ENCODE results near the gene PIK3AP1. TPM values are rescaled to one million over a fixed set of nuclear protein-coding genes. Genes with fewer than 3 reads are reported as not detected.

Gene PIK3AP1
- total RNA-seq, 1 experiment from 2014 or later = 4.3 TPM

DNA sequence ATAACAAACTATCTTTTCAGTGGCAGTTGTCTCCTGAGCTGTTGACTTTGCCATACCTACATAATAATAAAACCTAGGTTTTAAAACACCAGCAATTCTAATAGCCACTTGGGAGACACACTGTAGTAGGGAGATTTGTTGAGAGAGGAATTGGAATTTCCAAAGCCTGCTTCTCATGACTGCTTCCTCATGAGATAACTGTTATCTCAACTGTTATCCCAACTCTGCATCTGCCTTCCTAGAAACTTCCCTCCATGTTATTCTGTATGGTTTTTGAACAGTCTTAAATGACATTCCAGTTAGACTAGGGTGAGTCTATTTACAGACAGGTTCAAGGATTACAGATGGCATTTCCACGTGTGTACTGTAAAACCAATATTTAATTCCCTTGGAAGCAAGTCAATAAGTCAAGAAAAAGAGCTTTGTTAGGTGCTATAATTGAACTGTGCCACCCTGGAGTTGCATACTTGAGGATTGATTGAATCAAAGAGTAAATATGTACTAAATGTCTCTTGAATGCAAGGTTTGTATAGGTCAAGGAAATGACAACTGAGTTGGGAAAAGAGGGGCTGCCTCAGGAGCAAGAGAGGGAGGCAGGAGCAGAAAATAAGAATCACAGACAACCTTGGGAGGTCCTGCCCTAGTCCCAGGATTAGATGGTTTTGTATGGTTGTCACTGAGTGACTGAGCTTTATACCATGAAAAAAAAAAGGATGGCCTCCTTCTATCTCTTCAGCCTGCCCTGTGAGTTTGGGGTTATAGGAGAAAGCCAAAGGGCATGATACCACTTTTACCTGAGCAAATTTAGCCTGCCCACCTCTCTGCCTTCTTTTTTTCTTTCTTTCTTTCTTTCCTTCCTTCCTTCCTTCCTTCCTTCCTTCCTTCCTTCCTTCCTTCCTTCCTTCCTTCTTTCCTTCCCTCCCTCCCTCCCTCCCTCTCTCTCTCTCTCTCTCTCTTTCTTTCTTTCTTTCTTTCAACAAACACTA is 123.6 kb downstream of the PIK3AP1 start:
- ChIA-PET CTCF (interaction anchor here (1.8 kb wide), 1 partner anchor 44 kb away, joined by 5 read pairs; no protein-coding TSS in a partner anchor), POLR2A (no interaction called here)
- DNase-seq (ENCODE audit: low spot score) (no peak), ATAC-seq (no peak)
- no peaks in the 10 kb centered on the region for H3K27me3 Mint-ChIP-seq (ENCODE audit: low read depth)
- H3K4me1 Mint-ChIP-seq = peaks cover 6% of the 10 kb centered on the region
- no peak for TF ChIP-seq FOXP1 (CRISPR knock-in tag; IDR thresholded peaks at IDR 0.05; ENCODE audit: borderline replicate concordance)
- no peak for TF ChIP-seq ZNF317 (CRISPR knock-in tag; IDR thresholded peaks at IDR 0.05; ENCODE audit: borderline replicate concordance, low read depth)
- no peak for TF ChIP-seq SP1 (CRISPR knock-in tag; conservative IDR thresholded peaks at IDR 0.05)
- no peak for TF ChIP-seq NR2C2 (CRISPR knock-in tag; IDR thresholded peaks at IDR 0.05)
- TF ChIP-seq, protein P1, sequence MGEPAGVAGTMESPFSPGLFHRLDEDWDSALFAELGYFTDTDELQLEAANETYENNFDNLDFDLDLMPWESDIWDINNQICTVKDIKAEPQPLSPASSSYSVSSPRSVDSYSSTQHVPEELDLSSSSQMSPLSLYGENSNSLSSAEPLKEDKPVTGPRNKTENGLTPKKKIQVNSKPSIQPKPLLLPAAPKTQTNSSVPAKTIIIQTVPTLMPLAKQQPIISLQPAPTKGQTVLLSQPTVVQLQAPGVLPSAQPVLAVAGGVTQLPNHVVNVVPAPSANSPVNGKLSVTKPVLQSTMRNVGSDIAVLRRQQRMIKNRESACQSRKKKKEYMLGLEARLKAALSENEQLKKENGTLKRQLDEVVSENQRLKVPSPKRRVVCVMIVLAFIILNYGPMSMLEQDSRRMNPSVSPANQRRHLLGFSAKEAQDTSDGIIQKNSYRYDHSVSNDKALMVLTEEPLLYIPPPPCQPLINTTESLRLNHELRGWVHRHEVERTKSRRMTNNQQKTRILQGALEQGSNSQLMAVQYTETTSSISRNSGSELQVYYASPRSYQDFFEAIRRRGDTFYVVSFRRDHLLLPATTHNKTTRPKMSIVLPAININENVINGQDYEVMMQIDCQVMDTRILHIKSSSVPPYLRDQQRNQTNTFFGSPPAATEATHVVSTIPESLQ (CRISPR knock-in tag; IDR thresholded peaks at IDR 0.05) = no peak
- no peak for TF ChIP-seq SOX15 (CRISPR knock-in tag; IDR thresholded peaks at IDR 0.05)
- TF ChIP-seq, protein P2, sequence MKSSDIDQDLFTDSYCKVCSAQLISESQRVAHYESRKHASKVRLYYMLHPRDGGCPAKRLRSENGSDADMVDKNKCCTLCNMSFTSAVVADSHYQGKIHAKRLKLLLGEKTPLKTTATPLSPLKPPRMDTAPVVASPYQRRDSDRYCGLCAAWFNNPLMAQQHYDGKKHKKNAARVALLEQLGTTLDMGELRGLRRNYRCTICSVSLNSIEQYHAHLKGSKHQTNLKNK (CRISPR knock-in tag; IDR thresholded peaks at IDR 0.05) = no peak
- TF ChIP-seq, protein P3, sequence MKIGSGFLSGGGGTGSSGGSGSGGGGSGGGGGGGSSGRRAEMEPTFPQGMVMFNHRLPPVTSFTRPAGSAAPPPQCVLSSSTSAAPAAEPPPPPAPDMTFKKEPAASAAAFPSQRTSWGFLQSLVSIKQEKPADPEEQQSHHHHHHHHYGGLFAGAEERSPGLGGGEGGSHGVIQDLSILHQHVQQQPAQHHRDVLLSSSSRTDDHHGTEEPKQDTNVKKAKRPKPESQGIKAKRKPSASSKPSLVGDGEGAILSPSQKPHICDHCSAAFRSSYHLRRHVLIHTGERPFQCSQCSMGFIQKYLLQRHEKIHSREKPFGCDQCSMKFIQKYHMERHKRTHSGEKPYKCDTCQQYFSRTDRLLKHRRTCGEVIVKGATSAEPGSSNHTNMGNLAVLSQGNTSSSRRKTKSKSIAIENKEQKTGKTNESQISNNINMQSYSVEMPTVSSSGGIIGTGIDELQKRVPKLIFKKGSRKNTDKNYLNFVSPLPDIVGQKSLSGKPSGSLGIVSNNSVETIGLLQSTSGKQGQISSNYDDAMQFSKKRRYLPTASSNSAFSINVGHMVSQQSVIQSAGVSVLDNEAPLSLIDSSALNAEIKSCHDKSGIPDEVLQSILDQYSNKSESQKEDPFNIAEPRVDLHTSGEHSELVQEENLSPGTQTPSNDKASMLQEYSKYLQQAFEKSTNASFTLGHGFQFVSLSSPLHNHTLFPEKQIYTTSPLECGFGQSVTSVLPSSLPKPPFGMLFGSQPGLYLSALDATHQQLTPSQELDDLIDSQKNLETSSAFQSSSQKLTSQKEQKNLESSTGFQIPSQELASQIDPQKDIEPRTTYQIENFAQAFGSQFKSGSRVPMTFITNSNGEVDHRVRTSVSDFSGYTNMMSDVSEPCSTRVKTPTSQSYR (CRISPR knock-in tag; IDR thresholded peaks at IDR 0.05) = no peak
- TF ChIP-seq PRRX2 (CRISPR knock-in tag; IDR thresholded peaks at IDR 0.05) = no peak
- H3K9me3 Mint-ChIP-seq = no peaks in the 10 kb centered on the region
- no peak overlapping the region for H3K27ac Mint-ChIP-seq
- H3K36me3 Mint-ChIP-seq = no peaks in the 10 kb centered on the region
- H3K4me3 Mint-ChIP-seq = no peak overlapping the region

GRCh38 chr10:96595741-96596140 is 124.6 kb downstream of the PIK3AP1 start:
- CTCF ChIA-PET = no interaction called here

More at GRCh38 chr10:96595741-96596140, 124.6 kb downstream of the PIK3AP1 start:
- DNase-seq (ENCODE audit: low spot score) (no peak), ATAC-seq (no peak)
- TF ChIP-seq, protein P4, sequence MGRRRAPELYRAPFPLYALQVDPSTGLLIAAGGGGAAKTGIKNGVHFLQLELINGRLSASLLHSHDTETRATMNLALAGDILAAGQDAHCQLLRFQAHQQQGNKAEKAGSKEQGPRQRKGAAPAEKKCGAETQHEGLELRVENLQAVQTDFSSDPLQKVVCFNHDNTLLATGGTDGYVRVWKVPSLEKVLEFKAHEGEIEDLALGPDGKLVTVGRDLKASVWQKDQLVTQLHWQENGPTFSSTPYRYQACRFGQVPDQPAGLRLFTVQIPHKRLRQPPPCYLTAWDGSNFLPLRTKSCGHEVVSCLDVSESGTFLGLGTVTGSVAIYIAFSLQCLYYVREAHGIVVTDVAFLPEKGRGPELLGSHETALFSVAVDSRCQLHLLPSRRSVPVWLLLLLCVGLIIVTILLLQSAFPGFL (CRISPR knock-in tag; IDR thresholded peaks at IDR 0.05; ENCODE audit: borderline replicate concordance) = no peak
- TF ChIP-seq, protein P5, sequence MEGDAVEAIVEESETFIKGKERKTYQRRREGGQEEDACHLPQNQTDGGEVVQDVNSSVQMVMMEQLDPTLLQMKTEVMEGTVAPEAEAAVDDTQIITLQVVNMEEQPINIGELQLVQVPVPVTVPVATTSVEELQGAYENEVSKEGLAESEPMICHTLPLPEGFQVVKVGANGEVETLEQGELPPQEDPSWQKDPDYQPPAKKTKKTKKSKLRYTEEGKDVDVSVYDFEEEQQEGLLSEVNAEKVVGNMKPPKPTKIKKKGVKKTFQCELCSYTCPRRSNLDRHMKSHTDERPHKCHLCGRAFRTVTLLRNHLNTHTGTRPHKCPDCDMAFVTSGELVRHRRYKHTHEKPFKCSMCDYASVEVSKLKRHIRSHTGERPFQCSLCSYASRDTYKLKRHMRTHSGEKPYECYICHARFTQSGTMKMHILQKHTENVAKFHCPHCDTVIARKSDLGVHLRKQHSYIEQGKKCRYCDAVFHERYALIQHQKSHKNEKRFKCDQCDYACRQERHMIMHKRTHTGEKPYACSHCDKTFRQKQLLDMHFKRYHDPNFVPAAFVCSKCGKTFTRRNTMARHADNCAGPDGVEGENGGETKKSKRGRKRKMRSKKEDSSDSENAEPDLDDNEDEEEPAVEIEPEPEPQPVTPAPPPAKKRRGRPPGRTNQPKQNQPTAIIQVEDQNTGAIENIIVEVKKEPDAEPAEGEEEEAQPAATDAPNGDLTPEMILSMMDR (IDR thresholded peaks at IDR 0.05) = no peak
- no peak for TF ChIP-seq NFE2L1 (CRISPR knock-in tag; IDR thresholded peaks at IDR 0.05)
- no peak for TF ChIP-seq E2F1 (CRISPR knock-in tag; IDR thresholded peaks at IDR 0.05)
- no peak for TF ChIP-seq CBFB (CRISPR knock-in tag; IDR thresholded peaks at IDR 0.05; ENCODE audit: low read depth)
- TF ChIP-seq, protein P6, sequence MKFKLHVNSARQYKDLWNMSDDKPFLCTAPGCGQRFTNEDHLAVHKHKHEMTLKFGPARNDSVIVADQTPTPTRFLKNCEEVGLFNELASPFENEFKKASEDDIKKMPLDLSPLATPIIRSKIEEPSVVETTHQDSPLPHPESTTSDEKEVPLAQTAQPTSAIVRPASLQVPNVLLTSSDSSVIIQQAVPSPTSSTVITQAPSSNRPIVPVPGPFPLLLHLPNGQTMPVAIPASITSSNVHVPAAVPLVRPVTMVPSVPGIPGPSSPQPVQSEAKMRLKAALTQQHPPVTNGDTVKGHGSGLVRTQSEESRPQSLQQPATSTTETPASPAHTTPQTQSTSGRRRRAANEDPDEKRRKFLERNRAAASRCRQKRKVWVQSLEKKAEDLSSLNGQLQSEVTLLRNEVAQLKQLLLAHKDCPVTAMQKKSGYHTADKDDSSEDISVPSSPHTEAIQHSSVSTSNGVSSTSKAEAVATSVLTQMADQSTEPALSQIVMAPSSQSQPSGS (CRISPR knock-in tag; IDR thresholded peaks at IDR 0.05; ENCODE audit: borderline replicate concordance, low read depth) = no peak
- POLR2A ChIA-PET = interaction anchor here (0.6 kb wide), 1 partner anchor 425 kb away, joined by 3 read pairs; no protein-coding TSS in a partner anchor
- no peak overlapping the region for H3K27ac Mint-ChIP-seq
- no peaks in the 10 kb centered on the region for H3K36me3 Mint-ChIP-seq
- H3K27me3 Mint-ChIP-seq (ENCODE audit: low read depth) = no peaks in the 10 kb centered on the region
- H3K9me3 Mint-ChIP-seq = no peaks in the 10 kb centered on the region
- H3K4me1 Mint-ChIP-seq = peaks cover 6% of the 10 kb centered on the region
- H3K4me3 Mint-ChIP-seq = no peak overlapping the region
